ENCODE measurements around the gene FBLN1. TPM values are rescaled to one million over a fixed set of nuclear protein-coding genes. Genes with fewer than 3 reads are reported as not detected.

FBLN1 gene
- total RNA-seq, 1 experiment from 2014 or later: 23.4 TPM

DNA sequence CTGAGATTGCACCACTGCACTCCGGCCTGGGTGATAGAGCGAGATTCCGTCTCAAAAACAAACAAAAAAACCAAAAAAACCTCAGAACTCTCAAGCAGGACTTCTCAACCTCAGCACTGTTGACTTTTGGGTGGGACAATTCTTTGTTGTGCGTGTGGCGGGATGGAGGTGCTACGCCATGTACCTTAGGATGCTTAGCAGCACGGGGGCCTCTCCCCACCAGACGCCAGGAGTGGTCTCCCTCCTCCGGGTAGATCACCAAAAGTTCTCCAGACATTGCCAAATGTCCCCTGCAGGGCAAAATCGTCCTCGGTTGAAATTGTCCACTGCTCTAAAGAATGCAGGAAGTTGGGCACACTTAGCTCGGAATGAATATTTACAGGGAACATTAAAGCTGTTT lies 142.0 kb downstream of the FBLN1 start (continued):
- TF ChIP-seq FOSL1 (IDR thresholded peaks at IDR 0.05; ENCODE audit: low read depth): no peak
- TF ChIP-seq REST (IDR thresholded peaks at IDR 0.05; ENCODE audit: low read depth): no peak

- peak overlapping the region; percentile 52 for H3K4me2 ChIP-seq (ENCODE audit: low read length)
- H3K4me3 ChIP-seq (replicated peaks in 1 of 2; ENCODE audit: low read depth in 1 of 2, low read length in 2 of 2): no peak overlapping the region
- H2AFZ ChIP-seq (ENCODE audit: low read depth, low read length, poor library complexity, severe bottlenecking): peak overlapping the region; percentile 17
- H3K27me3 ChIP-seq (ENCODE audit: insufficient read depth, low read length): no peaks in the 10 kb centered on the region
- ATAC-seq (peak; percentile 15), DNase-seq (ENCODE audit: low read depth, low spot score) (no peak)
- CTCF ChIA-PET: interaction anchor here (0.7 to 1.5 kb wide), 5 partner anchors 36 to 324 kb away, joined by 3 to 5 read pairs (median 3); no protein-coding TSS in a partner anchor
- H3K9me3 ChIP-seq (ENCODE audit: control insufficient read depth in 1 of 2, insufficient read depth in 1 of 2, low read depth in 1 of 2, low read length in 2 of 2): no peaks in the 10 kb centered on the region
- H4K20me1 ChIP-seq (ENCODE audit: insufficient read depth): no peaks in the 10 kb centered on the region
- no TSS peak for BruUV-seq (replicated peaks)
- no peaks in the 10 kb centered on the region for H3K9me2 ChIP-seq (ENCODE audit: insufficient read depth)
- intact Hi-C loops (cut with micrococcal nuclease): loop anchor here (1.0 to 10.0 kb wide), 2 partner anchors 220 to 332 kb away; partner anchors contain the start of gene WNT7B
- peak overlapping the region; percentile 25; the same call in 1 of the 2 replicates for H3K9ac ChIP-seq (ENCODE audit: low read length)
- no peak overlapping the region for H3K27ac ChIP-seq (ENCODE audit: low read depth, low read length)
- RAD21 ChIA-PET (ENCODE audit: low non-redundant PET in 1 of 2, low total read pairs in 2 of 2, uncharacterized antibody in 2 of 2, unreplicated experiment in 2 of 2): interaction anchor here in 1 of 2 experiments (0.6 kb wide), 1 partner anchor 388 kb away, joined by 3 read pairs; no protein-coding TSS in a partner anchor
- POLR2A ChIA-PET: no interaction called here
- peaks cover 0 to 25% of the 10 kb centered on the region in 2 experiments; a peak in 3 of 4 replicates for H3K4me1 ChIP-seq (ENCODE audit: control insufficient read depth in 1 of 2, insufficient read depth in 2 of 2, low read length in 2 of 2)
- no peaks in the 10 kb centered on the region for H3K36me3 ChIP-seq (ENCODE audit: control insufficient read depth in 1 of 2, insufficient read depth in 2 of 2, low read length in 2 of 2)
- no peaks in the 10 kb centered on the region for H3K79me2 ChIP-seq (ENCODE audit: insufficient read depth, low read length)
- TF ChIP-seq CBX3 (IDR thresholded peaks at IDR 0.05; ENCODE audit: low read depth) (no peak), RAD21 (IDR thresholded peaks at IDR 0.05; ENCODE audit: low read depth) (no peak), FOSL1 (IDR thresholded peaks at IDR 0.05; ENCODE audit: low read depth) (no peak), POLR2A (IDR thresholded peaks at IDR 0.05; ENCODE audit: borderline replicate concordance, extremely low read depth, insufficient read depth, insufficient read length) (no peak), YY1 (IDR thresholded peaks at IDR 0.05; ENCODE audit: extremely low read depth, insufficient replicate concordance, low read depth, low read length) (no peak)
Measured at GRCh38 chr22:45645150-45645525, 142.5 kb downstream of the FBLN1 start.

All from HCT116 (cell line).